GM12865 (cell line): Measurements from ENCODE around the gene DIP2C.

Source experiments
- DNase-seq: peaks from one replicate; pipeline ENCODE4 v3.0.0; 2010; ENCODE audit warnings: low read depth
- H3K4me3 ChIP-seq: 2 replicates; pipeline ENCODE4 v1.5.1; 2011; ENCODE audit warnings: mild to moderate bottlenecking, low read depth, low read length, control low read depth
- CTCF ChIP-seq: IDR thresholded peaks from 2 replicates; pipeline ENCODE4 v1.5.1; 2011; ENCODE audit warnings: low read length, control low read depth, low read depth, inconsistent platforms; ENCODE audit not compliant: insufficient read depth; ENCODE audit errors: missing control alignments

The DIP2C gene

GRCh38 chr10:485776-486175, 203.7 kb downstream of the DIP2C start:
- no peak overlapping the region for H3K4me3 ChIP-seq
- TF ChIP-seq CTCF, result no peak
- DNase-seq, result no peak

- DNase-seq, result peak; percentile 74
- peak overlapping the region; percentile 75 for H3K4me3 ChIP-seq
- TF ChIP-seq CTCF, result no peak
Observed at GRCh38 chr10:484925-485661, 204.4 kb downstream of the DIP2C start.

- peak; percentile 62 for DNase-seq
- TF ChIP-seq CTCF, result no peak
- peak overlapping the region; percentile 75 for H3K4me3 ChIP-seq
Observed at GRCh38 chr10:484441-484924, 205.0 kb downstream of the DIP2C start.

- no peak for DNase-seq
- TF ChIP-seq CTCF, result no peak
- H3K4me3 ChIP-seq, result no peak overlapping the region
Observed at GRCh38 chr10:483261-483660, 206.2 kb downstream of the DIP2C start.

GRCh38 chr10:482848-483247, 206.6 kb downstream of the DIP2C start:
- H3K4me3 ChIP-seq, result no peak overlapping the region
- no peak for DNase-seq
- TF ChIP-seq CTCF, result no peak

GRCh38 chr10:482051-482501, 207.4 kb downstream of the DIP2C start:
- DNase-seq, result no peak
- no peak overlapping the region for H3K4me3 ChIP-seq
- no peak for TF ChIP-seq CTCF

GRCh38 chr10:481628-482027, 207.8 kb downstream of the DIP2C start:
- no peak overlapping the region for H3K4me3 ChIP-seq
- no peak for TF ChIP-seq CTCF
- no peak for DNase-seq
